ENCODE results near the gene SKIDA1. TPM values are rescaled to one million over a fixed set of nuclear protein-coding genes. Genes with fewer than 3 reads are reported as not detected.

Gene SKIDA1
- total and polyA plus RNA-seq, 4 donors: 0.10 to 1.6 (median 0.80) TPM

DNA sequence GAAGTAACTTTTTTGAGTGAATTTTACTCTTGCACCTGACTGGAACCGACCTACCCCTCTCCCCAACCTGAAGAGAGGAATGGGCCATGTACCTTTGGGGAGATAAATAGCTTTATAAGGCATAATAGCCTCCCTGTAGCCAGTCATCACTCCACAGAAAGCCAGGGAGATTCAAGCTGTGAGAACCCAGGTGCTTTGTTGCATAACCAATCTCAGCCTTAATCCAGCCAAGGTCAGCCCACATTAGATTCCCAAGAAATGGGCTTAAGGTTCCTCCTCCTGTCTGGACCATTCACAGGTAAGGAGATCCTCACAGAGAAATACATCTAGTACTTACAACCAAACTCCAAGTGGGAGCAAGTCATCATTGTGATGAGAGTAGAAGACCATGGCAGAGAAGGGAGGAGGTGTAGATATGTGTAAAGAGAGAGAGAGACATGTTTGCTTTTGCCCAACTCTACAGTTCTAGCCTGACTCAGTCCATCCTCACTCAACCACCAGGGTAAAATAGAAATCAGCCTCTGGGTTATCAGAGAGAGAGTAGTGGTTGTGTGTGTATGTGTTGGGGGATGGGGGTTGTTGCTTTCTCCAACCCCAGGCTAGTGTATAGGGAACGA is 23.6 kb downstream of the SKIDA1 start:
- Histone ChIP-seq H3K36me3 (ENCODE audit: control insufficient read depth in 4 of 4, insufficient read depth in 4 of 4, low read length in 4 of 4) (no peaks in the 10 kb centered on the region), H3K9ac (ENCODE audit: insufficient read depth in 1 of 2, low read length in 2 of 2) (no peak overlapping the region), H3K27ac (ENCODE audit: low read depth in 1 of 2, low read length in 1 of 2) (no peak overlapping the region), H3K4me1 (ENCODE audit: control insufficient read depth in 5 of 5, insufficient read depth in 5 of 5, low read length in 5 of 5) (peaks cover 0 to 22% (median 4%) of the 10 kb centered on the region in 5 donors), H3K4me3 (no peak overlapping the region), H3K9me3 (ENCODE audit: control insufficient read depth in 4 of 4, insufficient read depth in 3 of 4, low read length in 3 of 4) (no peaks in the 10 kb centered on the region), H3K27me3 (ENCODE audit: control insufficient read depth in 3 of 3, insufficient read depth in 3 of 3, low read length in 2 of 3) (no peaks in the 10 kb centered on the region)
- TF ChIP-seq, protein P1, sequence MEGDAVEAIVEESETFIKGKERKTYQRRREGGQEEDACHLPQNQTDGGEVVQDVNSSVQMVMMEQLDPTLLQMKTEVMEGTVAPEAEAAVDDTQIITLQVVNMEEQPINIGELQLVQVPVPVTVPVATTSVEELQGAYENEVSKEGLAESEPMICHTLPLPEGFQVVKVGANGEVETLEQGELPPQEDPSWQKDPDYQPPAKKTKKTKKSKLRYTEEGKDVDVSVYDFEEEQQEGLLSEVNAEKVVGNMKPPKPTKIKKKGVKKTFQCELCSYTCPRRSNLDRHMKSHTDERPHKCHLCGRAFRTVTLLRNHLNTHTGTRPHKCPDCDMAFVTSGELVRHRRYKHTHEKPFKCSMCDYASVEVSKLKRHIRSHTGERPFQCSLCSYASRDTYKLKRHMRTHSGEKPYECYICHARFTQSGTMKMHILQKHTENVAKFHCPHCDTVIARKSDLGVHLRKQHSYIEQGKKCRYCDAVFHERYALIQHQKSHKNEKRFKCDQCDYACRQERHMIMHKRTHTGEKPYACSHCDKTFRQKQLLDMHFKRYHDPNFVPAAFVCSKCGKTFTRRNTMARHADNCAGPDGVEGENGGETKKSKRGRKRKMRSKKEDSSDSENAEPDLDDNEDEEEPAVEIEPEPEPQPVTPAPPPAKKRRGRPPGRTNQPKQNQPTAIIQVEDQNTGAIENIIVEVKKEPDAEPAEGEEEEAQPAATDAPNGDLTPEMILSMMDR (IDR thresholded peaks at IDR 0.05; ENCODE audit: control extremely low read depth, extremely low read depth): no peak
- DNase-seq: no peak
- WGBS, 2 donors: 84 to 97% methylated on average over 2 of the region's 2 CpGs
- ATAC-seq (ENCODE audit: insufficient read depth, low FRiP score): no peak

DNA sequence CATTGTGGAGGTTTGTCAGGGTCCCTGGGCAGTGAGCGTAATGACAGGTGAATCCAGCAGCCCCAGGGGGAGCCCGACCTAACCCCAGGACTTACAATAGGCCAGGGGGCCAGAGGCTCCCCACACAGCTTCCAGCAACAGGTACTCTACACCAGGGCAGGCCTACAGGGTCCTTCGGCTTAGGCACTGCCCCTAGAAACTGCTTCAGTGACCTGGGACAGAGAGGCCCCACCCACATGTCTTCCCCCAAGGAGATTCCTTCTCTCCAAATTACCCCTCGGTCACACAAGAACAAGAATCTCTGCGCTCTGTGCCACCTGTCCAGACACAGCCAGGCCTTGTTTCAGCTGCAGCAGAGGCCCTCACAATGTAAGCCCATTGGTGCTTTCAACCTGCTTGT is 24.4 kb downstream of the SKIDA1 start:
- Histone ChIP-seq H3K36me3 (ENCODE audit: control insufficient read depth in 4 of 4, insufficient read depth in 4 of 4, low read length in 4 of 4) (no peaks in the 10 kb centered on the region), H3K27ac (ENCODE audit: low read depth in 1 of 2, low read length in 1 of 2) (no peak overlapping the region), H3K4me3 (no peak overlapping the region), H3K9me3 (ENCODE audit: control insufficient read depth in 4 of 4, insufficient read depth in 3 of 4, low read length in 3 of 4) (no peaks in the 10 kb centered on the region), H3K27me3 (ENCODE audit: control insufficient read depth in 3 of 3, insufficient read depth in 3 of 3, low read length in 2 of 3) (no peaks in the 10 kb centered on the region), H3K4me1 (ENCODE audit: control insufficient read depth in 5 of 5, insufficient read depth in 5 of 5, low read length in 5 of 5) (peaks cover 0 to 22% (median 4%) of the 10 kb centered on the region in 5 donors), H3K9ac (ENCODE audit: insufficient read depth in 1 of 2, low read length in 2 of 2) (no peak overlapping the region)
- DNase-seq (no peak), ATAC-seq (ENCODE audit: insufficient read depth, low FRiP score) (no peak)
- WGBS, 2 donors: 94 to 96% methylated on average over 5 of the region's 5 CpGs
- TF ChIP-seq, protein P1 (IDR thresholded peaks at IDR 0.05; ENCODE audit: control extremely low read depth, extremely low read depth): no peak

- no peak for ATAC-seq (ENCODE audit: insufficient read depth, low FRiP score)
- no peak for DNase-seq
- H3K9ac ChIP-seq (ENCODE audit: insufficient read depth in 1 of 2, low read length in 2 of 2): no peak overlapping the region
- TF ChIP-seq, protein P1 (IDR thresholded peaks at IDR 0.05; ENCODE audit: control extremely low read depth, extremely low read depth): no peak
- H3K27me3 ChIP-seq (ENCODE audit: control insufficient read depth in 3 of 3, insufficient read depth in 3 of 3, low read length in 2 of 3): no peaks in the 10 kb centered on the region
- H3K36me3 ChIP-seq (ENCODE audit: control insufficient read depth in 4 of 4, insufficient read depth in 4 of 4, low read length in 4 of 4): no peaks in the 10 kb centered on the region
- peaks cover 0 to 20% (median 3%) of the 10 kb centered on the region in 5 donors for H3K4me1 ChIP-seq (ENCODE audit: control insufficient read depth in 5 of 5, insufficient read depth in 5 of 5, low read length in 5 of 5)
- peak overlapping the region in 1 of 2 donors; percentile 6 for H3K27ac ChIP-seq (ENCODE audit: low read depth in 1 of 2, low read length in 1 of 2)
- H3K9me3 ChIP-seq (ENCODE audit: control insufficient read depth in 4 of 4, insufficient read depth in 3 of 4, low read length in 3 of 4): no peaks in the 10 kb centered on the region
- WGBS, 2 donors: 53 to 61% methylated on average over 14 of the region's 14 CpGs
- no peak overlapping the region for H3K4me3 ChIP-seq
Observed at GRCh38 chr10:21500578-21500910, 24.9 kb downstream of the SKIDA1 start.

All from lung (tissue), 12 donors.